GM21515 (cell line): ENCODE results near the gene PRIMPOL.
"Not testable (repeated sequence)": the region's sequence is repeated elsewhere in the genome, so short reads cannot be mapped to it uniquely, and the experiment has no call there.

ENCODE experiments used
- ATAC-seq: cut with Tn5 transposase; IDR thresholded peaks from one replicate; pipeline ENCODE4 v1.9.1; 2021; ENCODE audit not compliant: unreplicated experiment

The PRIMPOL gene

DNA sequence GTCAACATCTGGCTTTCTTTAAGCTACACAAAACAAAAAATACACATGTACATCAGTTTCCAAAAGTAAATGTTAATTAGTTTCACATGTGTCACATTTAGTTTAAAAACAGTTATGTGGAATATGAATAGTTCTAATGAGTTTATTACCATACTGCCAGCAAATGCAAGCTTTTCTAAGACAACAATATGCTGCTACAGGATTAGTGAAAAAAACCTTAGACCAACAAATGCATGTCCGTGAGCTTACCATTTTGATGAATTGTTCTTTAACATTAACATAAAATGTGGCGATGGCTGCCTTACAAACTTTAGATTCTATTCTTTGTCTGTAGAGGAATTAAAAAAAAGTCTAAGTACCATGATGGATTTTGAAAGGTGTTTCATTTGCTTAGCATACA lies 52.6 kb downstream of the PRIMPOL start:
- no peak for ATAC-seq

DNA sequence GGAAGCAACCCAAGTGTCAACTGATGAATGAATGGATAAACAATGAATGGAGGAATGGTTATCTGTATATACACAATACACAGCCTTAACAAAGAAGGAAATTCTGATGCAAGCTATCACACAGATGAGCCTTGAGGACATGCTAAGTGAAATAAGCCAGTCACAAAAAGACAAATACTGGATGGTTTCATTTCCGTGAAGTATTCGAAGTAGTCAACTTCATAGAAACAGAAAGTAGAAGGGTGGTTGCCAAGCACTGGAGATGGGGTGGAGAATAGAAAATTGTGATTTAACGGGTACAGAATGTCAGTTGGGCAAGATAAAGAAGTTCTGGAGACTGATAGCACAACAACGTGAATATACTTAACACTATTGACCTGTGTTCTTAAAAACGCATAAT lies 56.2 kb downstream of the PRIMPOL start:
- ATAC-seq = no peak

DNA sequence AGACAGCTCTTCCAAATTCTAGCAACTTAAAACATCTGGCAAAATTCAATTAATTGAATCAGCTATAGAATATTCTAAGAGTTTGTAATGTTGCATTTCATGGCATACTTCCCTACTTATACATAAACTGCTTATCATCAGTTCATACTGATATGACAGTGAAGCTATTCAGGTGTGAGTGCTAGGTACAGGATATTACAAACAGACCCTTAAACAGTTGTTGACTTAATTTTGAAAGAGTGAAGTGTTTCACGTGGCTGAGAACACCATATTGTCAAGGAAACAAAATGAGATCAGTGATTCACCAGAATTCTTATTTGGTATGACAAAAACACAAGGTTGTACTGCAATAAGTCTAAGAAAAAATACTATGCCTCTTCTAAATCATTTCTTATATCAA lies 56.9 kb downstream of the PRIMPOL start:
- ATAC-seq = no peak

DNA sequence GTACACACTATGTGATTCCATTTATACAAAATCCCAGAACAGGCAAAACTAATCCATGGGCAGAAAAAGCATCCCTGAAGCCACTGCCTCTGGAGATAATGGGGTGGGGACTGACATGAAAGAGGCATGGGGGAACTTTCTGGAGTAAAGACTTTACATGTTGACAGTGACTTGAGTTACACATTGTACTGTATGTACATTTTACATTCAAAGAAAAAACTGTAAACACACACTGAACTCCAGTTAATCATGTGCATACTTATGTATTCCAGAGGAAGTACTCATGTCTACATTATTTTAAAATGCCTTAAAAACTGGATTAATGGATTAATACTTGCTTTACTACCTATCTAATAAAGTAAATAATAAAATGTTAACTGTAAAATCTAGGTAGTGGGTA lies 62.8 kb downstream of the PRIMPOL start:
- no peak for ATAC-seq

DNA sequence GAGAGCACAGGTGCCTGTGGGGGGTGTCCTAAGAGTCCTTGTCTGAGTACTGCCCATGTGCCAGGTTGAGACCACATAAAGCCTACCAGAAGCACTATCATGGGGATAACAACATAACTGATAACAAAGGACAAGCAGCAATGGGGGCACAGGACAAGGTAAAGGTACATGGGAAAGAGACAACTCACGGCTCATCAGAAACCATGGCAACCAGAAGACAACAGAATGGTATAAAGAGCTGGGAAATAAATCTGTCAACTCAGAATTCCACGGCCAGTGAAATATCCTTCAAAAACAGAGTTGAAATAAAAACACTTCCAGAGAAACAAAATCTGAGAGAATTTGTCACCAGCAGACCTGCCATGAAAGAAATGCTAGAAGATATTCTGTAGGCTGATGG lies 64.3 kb downstream of the PRIMPOL start:
- ATAC-seq = no peak

DNA sequence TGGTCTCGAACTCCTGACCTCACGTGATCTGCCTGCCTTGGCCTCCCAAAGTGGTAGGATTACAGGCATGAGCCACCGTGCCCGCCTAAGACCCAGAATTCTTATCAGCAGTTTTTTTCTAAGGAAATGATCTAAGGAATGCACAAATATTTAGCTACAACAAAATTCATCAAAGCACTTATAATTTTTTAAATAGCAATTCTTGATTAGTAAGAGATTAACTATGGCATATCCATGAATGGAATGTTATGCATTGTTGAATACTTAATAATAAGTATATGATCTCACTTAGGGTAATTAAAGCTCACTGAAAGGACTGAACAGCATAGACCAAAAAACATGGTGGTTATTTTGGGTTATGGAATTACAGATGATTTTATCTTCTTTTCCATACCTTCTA lies 66.0 kb downstream of the PRIMPOL start:
- no peak for ATAC-seq

DNA sequence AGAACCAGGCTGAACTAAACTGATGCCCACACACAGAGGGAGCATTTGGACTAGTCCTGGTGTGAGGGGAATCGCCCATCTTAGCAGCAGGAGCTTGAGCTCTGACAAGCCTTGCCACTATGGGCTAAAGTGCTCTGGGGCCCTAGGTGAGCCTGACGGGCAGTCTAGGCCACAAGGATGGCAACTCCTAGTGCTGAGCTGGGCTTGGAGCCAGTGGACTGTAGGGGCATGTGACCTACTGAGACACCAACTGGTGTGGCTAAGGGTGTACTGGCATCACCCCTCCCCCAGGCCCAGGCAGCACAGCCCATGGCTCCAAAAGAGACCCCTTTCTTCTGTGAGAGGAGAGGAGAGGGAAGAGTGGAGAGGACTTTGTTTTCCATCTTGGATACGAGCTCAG lies 69.9 kb downstream of the PRIMPOL start:
- no peak for ATAC-seq

DNA sequence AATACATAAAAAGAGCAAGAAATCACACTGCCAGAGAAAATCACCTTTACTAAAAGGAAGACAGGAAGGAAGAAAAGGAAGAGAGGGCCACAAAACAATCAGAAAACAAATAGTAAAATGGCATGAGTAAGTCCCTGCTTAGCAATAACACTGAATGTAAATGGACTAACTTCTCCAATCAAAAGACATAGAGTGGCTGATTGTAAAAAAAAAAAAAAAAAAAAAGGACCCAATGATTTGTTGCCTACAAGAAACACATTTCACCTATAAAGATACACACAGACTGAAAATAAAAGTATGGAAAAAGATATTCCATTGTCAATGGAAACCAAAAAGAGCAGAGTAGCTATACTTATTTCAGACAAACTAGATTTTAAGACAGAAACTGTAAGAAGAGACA lies 71.7 kb downstream of the PRIMPOL start:
- no peak for ATAC-seq

DNA sequence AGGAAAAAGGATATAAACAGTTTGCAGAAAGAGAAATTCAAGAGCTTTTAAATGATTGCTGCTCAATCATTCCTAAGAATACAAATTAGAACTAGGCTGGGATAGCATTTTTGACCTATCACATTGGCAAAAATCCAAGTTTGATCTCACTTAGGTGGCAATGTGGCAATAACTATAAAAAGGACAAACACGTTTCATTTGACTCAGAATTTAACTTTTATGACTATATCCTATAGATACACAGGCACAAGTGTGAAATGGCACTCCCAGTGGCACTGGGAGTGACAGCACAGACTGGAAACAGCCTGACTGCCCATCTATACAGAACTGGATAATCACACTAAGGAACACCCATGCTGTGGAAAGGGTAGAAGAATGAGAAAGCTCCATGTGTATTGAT lies 73.3 kb downstream of the PRIMPOL start:
- ATAC-seq = no peak

DNA sequence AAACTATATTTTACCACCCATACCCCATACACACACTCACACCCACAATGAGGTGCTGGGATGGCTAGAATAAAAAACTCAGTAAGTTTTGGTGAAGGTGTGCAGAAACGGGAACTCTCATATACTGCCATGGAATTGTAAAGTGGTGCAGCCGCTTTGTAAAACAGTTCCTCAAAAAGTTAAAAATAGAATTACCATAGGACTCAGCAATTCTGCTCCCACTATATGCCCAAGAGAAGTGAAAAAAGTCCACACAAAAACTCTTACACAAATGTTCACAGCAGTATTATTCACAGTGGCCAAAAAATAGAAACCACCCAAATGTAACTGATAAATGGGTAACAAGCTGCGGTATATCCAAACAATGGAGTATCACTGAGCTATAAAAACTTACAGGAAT lies 77.9 kb downstream of the PRIMPOL start:
- ATAC-seq = no peak

DNA sequence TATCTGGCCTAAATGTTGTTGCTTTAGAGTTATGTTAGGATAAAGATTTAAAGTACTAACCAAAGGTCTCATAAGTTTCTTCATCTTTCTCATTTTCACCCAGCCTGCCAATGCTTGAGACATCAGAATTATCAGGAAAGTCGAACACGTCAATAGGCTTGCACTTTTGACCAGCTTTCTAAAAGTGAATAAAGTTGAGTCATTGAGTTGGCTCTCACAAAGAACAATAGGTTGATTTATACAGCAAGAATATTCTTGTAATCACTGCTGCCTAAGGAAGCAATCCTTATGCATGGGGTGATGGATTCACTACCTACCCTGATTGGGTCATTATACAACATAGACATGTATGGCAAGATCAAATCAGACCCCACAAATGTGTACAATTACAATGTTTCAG lies 79.3 kb downstream of the PRIMPOL start:
- no peak for ATAC-seq

DNA sequence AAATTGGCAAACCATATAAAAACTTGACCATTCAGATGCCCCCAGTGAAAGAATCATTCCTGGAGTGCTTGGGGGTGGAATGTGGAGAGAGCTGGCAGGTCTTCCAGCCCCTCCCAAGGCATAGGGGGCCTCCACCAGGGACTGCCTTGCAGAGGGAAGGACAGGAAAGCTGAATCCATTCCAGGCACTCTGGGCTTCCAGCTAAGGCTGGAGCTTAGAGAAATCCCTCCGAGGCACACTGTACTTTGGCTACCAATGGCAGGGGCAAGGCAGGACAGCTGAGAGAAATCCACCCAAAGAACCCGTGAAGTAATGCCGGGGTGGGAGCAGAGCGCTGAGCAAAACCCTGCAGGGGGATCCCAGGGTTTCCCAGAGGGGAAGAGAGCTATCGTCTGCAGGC lies 80.4 kb downstream of the PRIMPOL start:
- ATAC-seq = no peak

DNA sequence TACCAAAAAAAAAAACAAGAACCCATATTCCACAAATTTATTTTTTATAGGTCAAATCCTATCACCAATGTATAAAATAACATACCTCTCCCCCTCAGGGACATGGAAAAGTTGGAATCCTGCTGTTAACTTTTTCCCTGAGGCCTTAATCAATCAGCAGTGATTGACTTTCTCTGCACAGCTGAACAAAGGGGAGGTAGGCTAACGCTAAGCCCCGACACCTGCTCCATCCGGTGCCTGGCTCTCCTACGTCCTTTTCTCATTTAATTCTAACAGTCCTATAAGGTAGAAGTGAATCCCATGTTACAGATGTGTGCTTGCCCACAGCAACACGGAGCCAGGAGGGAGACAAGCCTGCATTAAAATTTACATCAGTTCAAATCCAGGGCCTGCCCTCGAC lies 81.5 kb downstream of the PRIMPOL start:
- no peak for ATAC-seq

DNA sequence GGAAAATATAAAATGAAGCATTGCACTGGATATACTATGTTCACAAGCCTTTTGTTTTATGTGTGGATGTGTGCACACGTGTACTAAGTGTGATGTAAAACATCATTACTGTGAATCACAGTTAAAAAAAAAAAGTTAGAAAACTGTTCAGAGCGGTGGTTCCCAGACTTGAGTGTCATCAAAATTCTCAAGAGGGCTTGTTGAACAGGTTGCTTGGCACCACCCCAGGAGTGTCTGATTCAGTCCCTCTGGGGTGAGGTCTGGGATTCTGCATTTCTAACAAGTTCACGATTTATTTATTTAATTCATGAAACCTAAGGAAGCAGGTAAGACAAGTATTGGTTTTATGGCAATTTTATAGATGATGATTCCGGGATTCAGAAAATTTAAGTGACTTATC lies 82.6 kb downstream of the PRIMPOL start:
- no peak for ATAC-seq

DNA sequence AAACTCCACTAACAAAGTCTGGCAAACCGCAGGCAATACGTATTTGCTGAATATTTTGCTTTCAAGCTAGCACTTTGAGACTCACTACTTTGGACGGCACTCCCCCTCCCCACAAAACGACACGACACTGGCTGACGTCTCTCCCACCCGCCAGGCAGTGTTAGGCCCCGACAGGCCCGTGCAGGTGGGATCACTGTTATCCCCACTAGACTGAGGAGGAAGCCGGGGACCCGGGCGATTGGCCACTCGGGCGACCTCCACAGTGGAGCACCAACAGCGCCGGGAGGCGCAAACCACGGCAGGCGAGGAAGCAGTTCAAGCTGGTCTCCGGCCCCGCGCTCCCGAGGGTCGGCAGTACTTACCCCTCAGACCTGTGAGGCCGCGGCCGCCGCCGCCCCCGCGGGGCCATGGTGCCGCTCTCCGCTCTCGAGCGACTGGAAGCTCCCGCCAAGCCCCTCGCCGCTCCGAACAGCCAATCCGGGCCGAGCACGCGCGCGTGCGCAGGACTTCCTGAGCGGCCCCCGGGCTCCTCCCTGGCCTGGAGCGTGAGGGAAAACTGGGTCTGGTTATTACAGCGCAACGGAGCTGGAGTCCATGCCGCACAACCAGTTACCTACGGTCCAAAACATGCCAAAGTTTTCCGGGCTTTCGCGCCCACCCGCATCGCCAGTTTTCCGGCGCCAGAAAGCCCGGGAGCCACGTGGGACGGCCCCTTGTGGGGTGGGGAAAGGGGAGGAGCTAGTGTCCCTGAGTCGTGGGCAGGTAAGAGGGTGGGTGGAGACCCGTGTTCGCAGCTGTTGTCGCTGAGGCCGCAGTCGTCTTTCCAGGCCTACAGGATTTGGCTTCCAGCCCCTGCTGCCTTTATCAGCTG lies 84.4 kb downstream of the PRIMPOL start, which contains the start of gene CENPU:
CENPU (minus strand) TSS at position 443 of the 871 bp plus-strand sequence; CDS start at position 409, 34 bp downstream.
- peak; percentile 93 for ATAC-seq

DNA sequence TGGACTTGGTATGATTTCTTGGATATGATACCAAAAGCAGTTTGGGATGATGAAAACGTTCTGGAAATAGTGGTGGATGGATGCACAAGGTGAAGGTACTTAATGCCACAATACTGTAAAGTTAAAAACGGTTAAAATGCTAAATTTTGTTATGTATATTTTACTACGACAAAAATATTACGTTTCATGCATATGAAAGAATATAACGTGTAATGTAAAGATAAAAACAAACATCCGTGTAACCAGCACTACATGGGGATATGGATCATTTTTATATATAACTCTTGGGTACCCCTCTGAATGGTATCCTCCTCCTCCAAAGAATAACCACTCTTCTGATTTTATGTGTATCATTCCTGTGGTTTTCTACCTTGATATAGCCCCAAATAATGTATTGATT lies 85.2 kb downstream of the PRIMPOL start:
- ATAC-seq = no peak

DNA sequence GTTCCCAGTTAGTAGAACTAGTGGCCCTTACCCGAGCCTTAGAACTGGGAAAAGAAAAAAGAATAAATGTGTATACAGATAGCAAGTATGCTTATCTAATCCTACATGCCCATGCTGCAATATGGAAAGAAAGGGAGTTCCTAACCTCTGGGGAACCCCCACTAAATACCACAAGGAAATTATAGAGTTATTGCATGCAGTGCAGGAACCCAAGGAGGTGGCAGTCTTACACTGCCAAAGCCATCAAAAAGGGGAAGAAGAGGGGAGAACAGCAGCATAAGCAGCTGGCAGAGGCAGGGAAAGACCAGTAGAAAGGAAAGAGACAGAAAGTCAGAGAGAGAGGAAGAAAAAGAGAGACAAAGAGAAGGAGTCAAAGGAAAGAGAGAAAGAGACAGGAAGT lies 90.0 kb downstream of the PRIMPOL start:
- not testable (repeated sequence) for ATAC-seq

DNA sequence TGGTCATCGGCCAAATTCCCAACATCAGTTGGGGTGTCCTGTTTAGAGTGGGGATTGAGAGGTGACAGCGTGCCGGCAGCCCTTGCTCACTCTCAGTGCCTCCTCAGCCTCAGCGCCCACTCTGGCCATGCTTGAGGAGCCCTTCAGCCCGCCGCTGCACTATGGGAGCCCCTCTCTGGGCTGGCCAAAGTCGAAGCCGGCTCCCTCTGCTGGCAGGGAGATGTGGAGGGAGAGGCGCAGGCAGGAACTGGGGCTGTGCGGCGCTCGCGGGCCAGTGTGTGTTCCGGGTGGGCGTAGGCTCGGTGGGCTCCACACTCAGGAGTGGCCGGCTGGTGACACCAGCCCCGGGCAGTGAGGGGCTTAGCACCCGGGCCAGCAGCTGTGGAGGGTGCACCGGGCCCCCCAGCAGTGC lies 91.4 kb downstream of the PRIMPOL start:
- no peak for ATAC-seq

DNA sequence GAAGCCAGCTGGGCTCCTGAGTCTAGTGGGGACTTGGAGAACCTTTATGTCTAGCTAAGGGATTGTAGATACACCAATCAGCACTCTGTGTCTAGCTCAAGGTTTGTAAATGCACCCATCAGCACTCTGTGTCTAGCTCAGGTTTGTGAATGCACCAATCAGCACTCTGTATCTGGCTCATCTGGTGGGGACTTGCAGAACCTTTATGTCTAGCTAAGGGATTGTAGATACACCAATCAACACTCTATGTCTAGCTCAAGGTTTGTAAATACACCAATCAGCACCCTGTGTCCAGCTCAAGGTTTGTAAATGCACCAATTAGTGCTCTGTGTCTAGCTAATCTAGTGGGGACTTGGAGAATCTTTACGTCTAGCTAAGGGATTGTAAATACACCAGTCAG lies 92.1 kb downstream of the PRIMPOL start:
- not testable (repeated sequence) for ATAC-seq

DNA sequence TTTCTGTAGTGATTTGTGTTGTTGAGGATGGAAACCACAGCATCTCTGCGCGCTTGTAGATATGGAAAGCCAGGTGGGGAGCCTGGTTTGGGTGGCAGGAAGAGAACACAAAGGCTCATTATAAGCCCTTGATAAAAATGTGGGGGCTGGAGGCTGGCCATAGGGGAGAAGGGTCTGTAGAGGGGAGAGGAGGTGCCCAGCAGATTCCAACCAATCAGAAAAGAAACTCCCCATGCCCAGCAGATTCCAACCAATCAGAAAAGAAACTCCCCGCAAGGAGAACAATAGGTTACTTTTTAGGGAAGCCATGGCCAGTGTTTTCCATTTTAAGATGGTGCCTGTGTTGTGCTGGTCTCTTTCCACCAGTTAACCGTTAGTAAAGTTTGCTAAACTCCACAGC lies 94.1 kb downstream of the PRIMPOL start:
- ATAC-seq = no peak

DNA sequence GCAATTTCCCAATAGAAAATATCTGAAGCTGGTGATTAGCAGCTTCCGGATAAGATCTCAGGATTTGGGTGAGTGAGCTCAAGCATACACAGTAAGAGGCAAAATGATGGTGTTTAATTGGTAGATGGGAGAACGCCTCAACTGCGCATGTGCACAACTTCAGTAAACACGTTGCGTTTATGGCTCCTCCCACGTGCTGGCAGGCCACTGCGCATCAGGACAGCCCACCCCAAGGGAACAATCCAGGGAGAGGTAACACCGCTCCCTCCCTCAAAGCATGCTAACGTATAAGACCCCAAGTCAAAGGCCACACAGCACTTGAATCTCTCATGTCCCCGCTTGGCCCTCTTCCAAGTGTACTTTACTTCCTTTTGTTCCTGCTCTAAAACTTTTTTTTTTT lies 94.7 kb downstream of the PRIMPOL start:
- no peak for ATAC-seq
